HCT116 (cell line): ENCODE data around the gene GDPD5. TPM values are rescaled to one million over a fixed set of nuclear protein-coding genes. Genes with fewer than 3 reads are reported as not detected.

Source experiments
- ATAC-seq: fragments of 200-7000 bp; cut with Tn5 transposase; 2 replicates; pipeline ENCODE4 v1.9.1; 2020; ENCODE audit warnings: mild to moderate bottlenecking, moderate library complexity
- BruUV-seq: library from RNA; stranded (reverse); fragments of 400-500 nt; replicated peaks from 2 replicates; lab custom pipeline; 2021; lab: Mats Ljungman, UMichigan
- CTCF ChIA-PET: fragments of 300-600 bp; sonication (Branson Sonifier 250); formaldehyde crosslinking; loops from one replicate; lab custom pipeline; 2021; ENCODE audit warnings: antibody characterized with exemption; lab: Charles Lee
- POLR2A ChIA-PET: fragments of 300-600, 350-600 bp; sonication (Branson Sonifier 250); formaldehyde crosslinking; loops from one replicate; lab custom pipeline; 2021; ENCODE audit warnings: antibody characterized with exemption; lab: Charles Lee
- RAD21 ChIA-PET, 2 experiments: fragments of 300-600 bp; sonication (Branson Sonifier 250); formaldehyde crosslinking; loops; one replicate each; lab custom pipeline; 2023; ENCODE audit warnings: low total read pairs in 2 of 2; ENCODE audit not compliant: uncharacterized antibody in 2 of 2, unreplicated experiment in 2 of 2, low non-redundant PET in 1 of 2; lab: Charles Lee
- DNase-seq: peaks from one replicate; pipeline ENCODE4 v3.0.0-alpha.2; 2010; ENCODE audit warnings: low read depth, low spot score
- H2AFZ ChIP-seq: fragments of 200-600 bp; shearing (Covaris generic), sonication (generic); 2 replicates; pipeline ENCODE4 v1.6.1; 2017; ENCODE audit warnings: low read depth, mixed run types, mixed read lengths, antibody characterized with exemption, low read length; ENCODE audit not compliant: poor library complexity, severe bottlenecking
- H3K27ac ChIP-seq: 2 replicates; pipeline ENCODE4 v1.5.1; 2012; ENCODE audit warnings: low read depth, low read length
- H3K27me3 ChIP-seq: fragments of 200-600 bp; sonication (generic); 2 replicates; pipeline ENCODE4 v1.6.1; 2016; ENCODE audit warnings: mixed run types, low read length, mixed read lengths; ENCODE audit not compliant: insufficient read depth
- H3K36me3 ChIP-seq, 2 experiments: fragments of 200-500 bp in 1 of 2; fragments of 200-600 bp in 1 of 2; sonication (Bioruptor generic) in 1 of 2; sonication (generic) in 1 of 2; 2 replicates each; pipeline versions ENCODE4 v1.5.1 to v1.6.1; 2014 to 2016; ENCODE audit warnings: low read length in 2 of 2, inconsistent platforms in 1 of 2, mixed read lengths in 1 of 2, mixed run types in 1 of 2; ENCODE audit not compliant: insufficient read depth in 2 of 2, control insufficient read depth in 1 of 2
- H3K4me1 ChIP-seq, 2 experiments: fragments of 200-600 bp in 1 of 2; sonication (generic) in 1 of 2; 2 replicates each; pipeline versions ENCODE4 v1.5.1 to v1.6.1; 2012 to 2017; ENCODE audit warnings: low read length in 2 of 2, inconsistent platforms in 1 of 2, mild to moderate bottlenecking in 1 of 2, mixed read lengths in 1 of 2, mixed run types in 1 of 2, moderate library complexity in 1 of 2; ENCODE audit not compliant: insufficient read depth in 2 of 2, control insufficient read depth in 1 of 2
- H3K4me2 ChIP-seq: fragments of 200-600 bp; sonication (generic); 2 replicates; pipeline ENCODE4 v1.6.1; 2017; ENCODE audit warnings: mixed run types, low read length, mixed read lengths
- H3K4me3 ChIP-seq, 2 experiments: fragments of 200-600 bp in 1 of 2; sonication (generic) in 1 of 2; replicated peaks in 1 of 2; 2 replicates each; pipeline ENCODE4 v1.5.1; 2011 to 2016; ENCODE audit warnings: low read length in 2 of 2, control low read depth in 1 of 2, low read depth in 1 of 2, mild to moderate bottlenecking in 1 of 2, mixed read lengths in 1 of 2, mixed run types in 1 of 2
- H3K79me2 ChIP-seq: fragments of 200-600 bp; sonication (generic); 2 replicates; pipeline ENCODE4 v1.6.1; 2017; ENCODE audit warnings: mild to moderate bottlenecking, mixed run types, low read length, moderate library complexity, mixed read lengths; ENCODE audit not compliant: insufficient read depth
- H3K9ac ChIP-seq: fragments of 200-600 bp; sonication (generic); 2 replicates; pipeline ENCODE4 v1.6.1; 2016; ENCODE audit warnings: low read length, mixed read lengths
- H3K9me2 ChIP-seq: fragments of 200-600 bp; sonication (generic), shearing (Covaris generic); 2 replicates; pipeline ENCODE4 v1.6.1; 2017; ENCODE audit warnings: mixed run types, mild to moderate bottlenecking, moderate library complexity; ENCODE audit not compliant: insufficient read depth
- H3K9me3 ChIP-seq, 2 experiments: fragments of 200-500 bp in 1 of 2; fragments of 200-600 bp in 1 of 2; sonication (Bioruptor generic) in 1 of 2; sonication (generic) in 1 of 2; 2 replicates each; pipeline ENCODE4 v1.6.1; 2014 to 2017; ENCODE audit warnings: low read length in 2 of 2, mixed read lengths in 2 of 2, inconsistent platforms in 1 of 2, low read depth in 1 of 2, mild to moderate bottlenecking in 1 of 2, mixed run types in 1 of 2, moderate library complexity in 1 of 2; ENCODE audit not compliant: control insufficient read depth in 1 of 2, insufficient read depth in 1 of 2
- H4K20me1 ChIP-seq: fragments of 200-600 bp; sonication (generic), shearing (Covaris generic); 2 replicates; pipeline ENCODE4 v1.6.1; 2017; ENCODE audit warnings: mixed run types, mild to moderate bottlenecking, moderate library complexity; ENCODE audit not compliant: insufficient read depth
- ATF3 ChIP-seq: IDR thresholded peaks from 2 replicates; pipeline ENCODE4 v1.6.1; 2012
- EGR1 ChIP-seq: IDR thresholded peaks from 2 replicates; pipeline ENCODE4 v1.6.1; 2012; ENCODE audit warnings: low read depth
- ELF1 ChIP-seq: IDR thresholded peaks from 2 replicates; pipeline ENCODE4 v1.6.1; 2012; ENCODE audit warnings: low read depth, borderline replicate concordance
- EZH2 ChIP-seq: fragments of 200-600 bp; sonication (generic); IDR thresholded peaks from 2 replicates; pipeline ENCODE4 v1.6.1; 2017; ENCODE audit warnings: antibody characterized with exemption, mixed run types
- EZH2phosphoT487 ChIP-seq: fragments of 200-600 bp; IDR thresholded peaks from 2 replicates; pipeline ENCODE4 v1.6.1; 2018; ENCODE audit warnings: antibody characterized with exemption, borderline replicate concordance
- JUND ChIP-seq: IDR thresholded peaks from 2 replicates; pipeline ENCODE4 v1.6.1; 2012
- MAX ChIP-seq: IDR thresholded peaks from 2 replicates; pipeline ENCODE4 v1.6.1; 2012
- POLR2A ChIP-seq: IDR thresholded peaks from 2 replicates; pipeline ENCODE4 v1.7.0; 2011; ENCODE audit warnings: borderline replicate concordance; ENCODE audit not compliant: insufficient read depth, insufficient read length; ENCODE audit errors: extremely low read depth
- POLR2AphosphoS5 ChIP-seq: IDR thresholded peaks from 2 replicates; pipeline ENCODE4 v1.6.1; 2011; ENCODE audit warnings: mild to moderate bottlenecking, low read depth, low read length, moderate library complexity
- REST ChIP-seq: IDR thresholded peaks from 2 replicates; pipeline ENCODE4 v1.6.1; 2012; ENCODE audit warnings: low read depth
- SP1 ChIP-seq: IDR thresholded peaks from 2 replicates; pipeline ENCODE4 v1.6.1; 2012; ENCODE audit warnings: low read depth
- YY1 ChIP-seq: IDR thresholded peaks from 2 replicates; pipeline ENCODE4 v1.6.1; 2011; ENCODE audit warnings: low read length, low read depth, moderate library complexity, mild to moderate bottlenecking; ENCODE audit not compliant: insufficient replicate concordance; ENCODE audit errors: extremely low read depth
- ZFX ChIP-seq: fragments of 450-650 bp; IDR thresholded peaks from 2 replicates; pipeline ENCODE4 v1.6.1; 2017
- intact Hi-C: fragments of 100-400 bp; cut with micrococcal nuclease; formaldehyde crosslinking; loops from 2 replicates; pipeline ENCODE4 v1.10.0; 2022
- total RNA-seq: library from RNA; stranded (reverse); gene quantifications from one replicate; pipeline ENCODE4 v1.2.1, GENCODE V29; 2021; ENCODE audit not compliant: unreplicated experiment

The GDPD5 gene
- total RNA-seq, 1 experiment from 2014 or later: 27.5 TPM

- CTCF ChIA-PET: interaction anchor here (0.8 to 2.1 kb wide), 4 partner anchors 11 to 175 kb away, joined by 3 to 13 read pairs (median 3); no protein-coding TSS in a partner anchor
Observed at GRCh38 chr11:75563501-75563977, 37.8 kb upstream of the GDPD5 start.

GRCh38 chr11:75562836-75563484, 37.2 kb upstream of the GDPD5 start:
- H3K27ac ChIP-seq: peak overlapping the region; percentile 96
- peak overlapping the region; percentile 92 for H3K9ac ChIP-seq
- H2AFZ ChIP-seq: no peak overlapping the region
- peaks cover 55% of the 10 kb centered on the region for H3K79me2 ChIP-seq
- H3K9me2 ChIP-seq: no peaks in the 10 kb centered on the region
- BruUV-seq: TSS peak; percentile 72
- no peaks in the 10 kb centered on the region for H3K9me3 ChIP-seq
- intact Hi-C loops: loop anchor here (1.0 kb wide), 1 partner anchor 16 kb away; no protein-coding TSS in a partner anchor
- H3K27me3 ChIP-seq: no peaks in the 10 kb centered on the region
- peak overlapping the region; percentile 85 for H3K4me2 ChIP-seq
- H3K4me1 ChIP-seq: peaks cover 17 to 62% of the 10 kb centered on the region in 2 experiments
- ChIA-PET POLR2A (interaction anchor here (0.9 to 2.2 kb wide), 8 partner anchors 9 to 35 kb away, joined by 3 to 14 read pairs (median 4); no protein-coding TSS in a partner anchor), CTCF (interaction anchor here (0.7 to 2.1 kb wide), 6 partner anchors 9 to 35 kb away, joined by 3 to 13 read pairs (median 3); no protein-coding TSS in a partner anchor), RAD21 (no interaction called here)
- TF ChIP-seq EZH2 (no peak), MAX (peak; percentile 1; the same call in 1 of the 2 replicates), REST (no peak), ATF3 (no peak), EZH2phosphoT487 (no peak), ZFX (no peak), POLR2AphosphoS5 (peak; percentile 56; the same call in 1 of the 2 replicates), JUND (no peak), SP1 (no peak; the same call in 1 of the 2 replicates)
- peaks cover 2 to 21% of the 10 kb centered on the region in 2 experiments for H3K36me3 ChIP-seq
- ATAC-seq (peak; percentile 57), DNase-seq (no peak)
- H3K4me3 ChIP-seq: peak overlapping the region; percentile 77 to 99
- H4K20me1 ChIP-seq: no peaks in the 10 kb centered on the region

More at GRCh38 chr11:75563501-75563977, 37.8 kb upstream of the GDPD5 start:
- no peak for TF ChIP-seq SP1
- TF ChIP-seq POLR2A: no peak
- TF ChIP-seq EZH2: no peak
- no peak for TF ChIP-seq ELF1
- no peak for TF ChIP-seq EGR1
- no peak for TF ChIP-seq YY1
- Histone ChIP-seq H4K20me1 (no peaks in the 10 kb centered on the region), H3K4me1 (peaks cover 17 to 56% of the 10 kb centered on the region in 2 experiments), H3K9me2 (no peaks in the 10 kb centered on the region), H3K4me3 (peak overlapping the region; percentile 77 to 99), H3K9ac (peak overlapping the region; percentile 92), H3K9me3 (no peaks in the 10 kb centered on the region), H3K79me2 (peaks cover 56% of the 10 kb centered on the region), H3K27me3 (no peaks in the 10 kb centered on the region), H3K27ac (peak overlapping the region; percentile 96), H3K4me2 (peak overlapping the region; percentile 85), H2AFZ (no peak overlapping the region), H3K36me3 (peaks cover 3 to 27% of the 10 kb centered on the region in 2 experiments)
- RAD21 ChIA-PET: no interaction called here
- no peak for ATAC-seq
- no TSS peak for BruUV-seq
- POLR2A ChIA-PET: interaction anchor here (1.1 to 1.3 kb wide), 2 partner anchors 9 to 17 kb away, joined by 3 read pairs; no protein-coding TSS in a partner anchor
- DNase-seq: no peak
- intact Hi-C loops: no loop called here
